CD14-positive monocyte (primary cell): ENCODE measurements around the gene TSPAN18. TPM values are rescaled to one million over a fixed set of nuclear protein-coding genes. Genes with fewer than 3 reads are reported as not detected.

Experiments used
- DNase-seq, 3 donors: peaks; one replicate each; pipeline ENCODE4 v3.0.0-alpha.2; 2011 to 2022
- H2AFZ ChIP-seq: 2 replicates; pipeline ENCODE4 v1.6.0; 2012; ENCODE audit warnings: mild to moderate bottlenecking, low read depth, low read length, inconsistent platforms; ENCODE audit not compliant: insufficient read depth, poor library complexity, severe bottlenecking
- H3K27ac ChIP-seq, 2 donors: 1 replicate in 1 of 2; 2 replicates in 1 of 2; pipeline ENCODE4 v1.5.1; 2012 to 2013; ENCODE audit warnings: low read length in 2 of 2, control low read depth in 1 of 2, inconsistent platforms in 1 of 2, low read depth in 1 of 2, mild to moderate bottlenecking in 1 of 2
- H3K27me3 ChIP-seq, 2 donors: one replicate each; pipeline versions ENCODE4 v1.6.0 to v1.6.1; 2011 to 2013; ENCODE audit warnings: low read length in 2 of 2; ENCODE audit not compliant: control insufficient read depth in 2 of 2, insufficient read depth in 2 of 2
- H3K36me3 ChIP-seq, 2 donors: replicated peaks in 1 of 2; 1 replicate in 1 of 2; 2 replicates in 1 of 2; pipeline versions ENCODE4 v1.5.1 to v1.6.1; 2012 to 2013; ENCODE audit warnings: low read length in 2 of 2, control low read depth in 1 of 2, inconsistent platforms in 1 of 2, mild to moderate bottlenecking in 1 of 2; ENCODE audit not compliant: insufficient read depth in 2 of 2, control insufficient read depth in 1 of 2
- H3K4me1 ChIP-seq, 2 donors: 1 replicate in 1 of 2; 2 replicates in 1 of 2; pipeline versions ENCODE4 v1.5.1 to v1.6.1; 2012 to 2013; ENCODE audit warnings: low read length in 2 of 2, control low read depth in 1 of 2, inconsistent platforms in 1 of 2, mild to moderate bottlenecking in 1 of 2, moderate library complexity in 1 of 2; ENCODE audit not compliant: insufficient read depth in 2 of 2, control insufficient read depth in 1 of 2
- H3K4me2 ChIP-seq: replicated peaks from 2 replicates; pipeline ENCODE3; 2012; ENCODE audit warnings: low read length, moderate library complexity, mild to moderate bottlenecking; ENCODE audit not compliant: poor library complexity, severe bottlenecking; ENCODE audit errors: extremely low read depth
- H3K4me3 ChIP-seq, 3 experiments: fragments of 200-600 bp in 1 of 3; sonication (generic) in 1 of 3; replicated peaks in 1 of 3; 1 replicate in 2 of 3; 2 replicates in 1 of 3; pipeline ENCODE4 v1.5.1; 2011 to 2013; ENCODE audit warnings: low read length in 3 of 3, mild to moderate bottlenecking in 3 of 3, control low read depth in 2 of 3, low read depth in 2 of 3, inconsistent platforms in 1 of 3, moderate library complexity in 1 of 3
- H3K79me2 ChIP-seq: 2 replicates; pipeline ENCODE4 v1.6.0; 2012; ENCODE audit warnings: mild to moderate bottlenecking, control low read depth, inconsistent platforms, low read length, moderate library complexity; ENCODE audit not compliant: insufficient read depth
- H3K9ac ChIP-seq: 2 replicates; pipeline ENCODE4 v1.6.0; 2017; ENCODE audit warnings: low read length, mild to moderate bottlenecking; ENCODE audit not compliant: insufficient read depth, poor library complexity, severe bottlenecking
- H3K9me3 ChIP-seq, 2 donors: replicated peaks in 1 of 2; 1 replicate in 1 of 2; 2 replicates in 1 of 2; pipeline versions ENCODE4 v1.5.1 to v1.6.1; 2012 to 2013; ENCODE audit warnings: low read length in 2 of 2, control low read depth in 1 of 2; ENCODE audit not compliant: control insufficient read depth in 1 of 2, insufficient read depth in 1 of 2
- H4K20me1 ChIP-seq: 2 replicates; pipeline ENCODE4 v1.6.0; 2012; ENCODE audit warnings: mild to moderate bottlenecking, low read length, control low read depth, moderate library complexity; ENCODE audit not compliant: insufficient read depth
- H3K27ac Mint-ChIP-seq, 7 donors: one replicate each; pipeline ENCODE4 v1.8.0; 2020; ENCODE audit warnings: mild to moderate bottlenecking in 7 of 7, mixed read lengths in 7 of 7, moderate library complexity in 6 of 7, inconsistent platforms in 2 of 7
- H3K27me3 Mint-ChIP-seq, 3 donors: one replicate each; pipeline ENCODE4 v1.8.0; 2021 to 2022; ENCODE audit warnings: low read depth in 3 of 3, mild to moderate bottlenecking in 3 of 3, mixed read lengths in 3 of 3, moderate library complexity in 3 of 3, inconsistent platforms in 1 of 3
- H3K36me3 Mint-ChIP-seq, 2 donors: one replicate each; pipeline ENCODE4 v1.8.0; 2020; ENCODE audit warnings: mixed read lengths in 2 of 2, inconsistent platforms in 1 of 2, mild to moderate bottlenecking in 1 of 2
- H3K4me1 Mint-ChIP-seq: one replicate; pipeline ENCODE4 v1.8.0; 2020; ENCODE audit warnings: mild to moderate bottlenecking, mixed read lengths
- H3K4me3 Mint-ChIP-seq, 2 donors: one replicate each; pipeline ENCODE4 v1.8.0; 2020; ENCODE audit warnings: mild to moderate bottlenecking in 2 of 2, mixed read lengths in 2 of 2, moderate library complexity in 1 of 2
- H3K9me3 Mint-ChIP-seq, 7 donors: one replicate each; pipeline ENCODE4 v1.8.0; 2020 to 2022; ENCODE audit warnings: mixed read lengths in 7 of 7, mild to moderate bottlenecking in 6 of 7, moderate library complexity in 6 of 7, inconsistent platforms in 2 of 7
- CTCF ChIP-seq: fragments of 200-600 bp; IDR thresholded peaks from one replicate; pipeline ENCODE4 v1.8.0; 2022; ENCODE audit warnings: antibody characterized with exemption, mild to moderate bottlenecking
- WGBS: methylation state at CpG from one replicate; pipeline ENCODE4 v1.1.5; 2013; ENCODE audit warnings: missing lambda C conversion rate; ENCODE audit not compliant: insufficient coverage; 5-methylcytosine and 5-hydroxymethylcytosine counted together
- intact Hi-C, 2 donors: fragments of 100-400 bp; cut with micrococcal nuclease; formaldehyde crosslinking; loops; one replicate each; pipeline versions ENCODE4 v1.15.0 to v1.15.1; 2023
- polyA plus RNA-seq, 3 donors: library from polyadenylated mRNA; depleted of rRNA in 1 of 3; unstranded in 2 of 3; stranded (reverse) in 1 of 3; fragments of 300-500 nt in 2 of 3; fragments of >200 nt in 1 of 3; fragmentation: Illumina TruSeq in 2 of 3; gene quantifications; 1 replicate in 2 of 3; 2 replicates in 1 of 3; pipeline ENCODE4 v1.2.3, GENCODE V29; 2012 to 2021

Gene TSPAN18
- polyA plus RNA-seq, 3 donors, result not detected

- peaks cover 8% of the 10 kb centered on the region for H3K4me1 Mint-ChIP-seq
- no peaks in the 10 kb centered on the region for H3K27me3 ChIP-seq
- no peaks in the 10 kb centered on the region for H3K4me1 ChIP-seq
- no peaks in the 10 kb centered on the region for H4K20me1 ChIP-seq
- no peak overlapping the region for H3K4me2 ChIP-seq
- intact Hi-C loops, result no loop called here
- no peak overlapping the region for H3K9ac ChIP-seq
- H3K27me3 Mint-ChIP-seq, result peaks cover 7 to 11% (median 9%) of the 10 kb centered on the region in 3 donors
- H3K4me3 ChIP-seq, result no peak overlapping the region
- H3K36me3 ChIP-seq, result no peaks in the 10 kb centered on the region
- no peak overlapping the region for H3K27ac ChIP-seq
- DNase-seq, result peak in 1 of 3 donors; percentile 11
- WGBS, result no CpG with 5 or more reads among the region's 4 CpGs
- no peak for TF ChIP-seq CTCF
- no peaks in the 10 kb centered on the region for H3K36me3 Mint-ChIP-seq
- H3K4me3 Mint-ChIP-seq, result no peak overlapping the region
- peaks cover 0 to 5% (median 0%) of the 10 kb centered on the region in 7 donors for H3K9me3 Mint-ChIP-seq
- no peaks in the 10 kb centered on the region for H3K9me3 ChIP-seq
- no peaks in the 10 kb centered on the region for H3K79me2 ChIP-seq
- H2AFZ ChIP-seq, result no peak overlapping the region
- H3K27ac Mint-ChIP-seq, result no peak overlapping the region
Observed at GRCh38 chr11:44687388-44687787, 39.4 kb upstream of the TSPAN18 start.

GRCh38 chr11:44689265-44689664 lies 37.5 kb upstream of the TSPAN18 start:
- DNase-seq, result no peak
- Mint-ChIP-seq H3K4me3 (no peak overlapping the region), H3K9me3 (peaks cover 0 to 5% (median 0%) of the 10 kb centered on the region in 7 donors), H3K27ac (no peak overlapping the region), H3K27me3 (peaks cover 7 to 9% (median 9%) of the 10 kb centered on the region in 3 donors), H3K36me3 (no peaks in the 10 kb centered on the region), H3K4me1 (peaks cover 8% of the 10 kb centered on the region)
- no peak overlapping the region for H3K9ac ChIP-seq
- intact Hi-C loops, result no loop called here
- H4K20me1 ChIP-seq, result no peaks in the 10 kb centered on the region
- no peak overlapping the region for H3K27ac ChIP-seq
- no peaks in the 10 kb centered on the region for H3K9me3 ChIP-seq
- no peaks in the 10 kb centered on the region for H3K4me1 ChIP-seq
- no peak overlapping the region for H3K4me2 ChIP-seq
- H3K27me3 ChIP-seq, result no peaks in the 10 kb centered on the region
- H2AFZ ChIP-seq, result no peak overlapping the region
- WGBS, result 44% methylated on average over 2 of the region's 2 CpGs
- H3K79me2 ChIP-seq, result no peaks in the 10 kb centered on the region
- TF ChIP-seq CTCF, result no peak
- H3K4me3 ChIP-seq, result no peak overlapping the region
- H3K36me3 ChIP-seq, result no peaks in the 10 kb centered on the region
